IMR-90 (cell line): ENCODE data around the gene CYTH4. TPM values are rescaled to one million over a fixed set of nuclear protein-coding genes. Genes with fewer than 3 reads are reported as not detected.

Experiments used
- ATAC-seq: fragments of 200-7000 bp; cut with Tn5 transposase; 2 replicates; pipeline ENCODE4 v1.9.1; 2020; ENCODE audit warnings: low read depth, mild to moderate bottlenecking, moderate library complexity
- BruUV-seq: library from RNA; stranded (reverse); fragments of 400-500 nt; replicated peaks from 2 replicates; lab custom pipeline; 2021; lab: Mats Ljungman, UMichigan
- CTCF ChIA-PET: fragments of 300-600 bp; formaldehyde crosslinking; extraction: SDS; loops from one replicate; lab custom pipeline; 2021; ENCODE audit warnings: antibody characterized with exemption; lab: Yijun Ruan, JAX
- POLR2A ChIA-PET: fragments of 300-600 bp; sonication (Branson Sonifier 250); formaldehyde crosslinking; loops from one replicate; lab custom pipeline; 2022; ENCODE audit warnings: antibody characterized with exemption; ENCODE audit not compliant: unreplicated experiment; lab: Charles Lee
- DNase-seq: peaks from one replicate; pipeline ENCODE4 v3.0.0; 2013
- H2AFZ ChIP-seq: replicated peaks from 2 replicates; pipeline ENCODE3; 2013; ENCODE audit warnings: low read length, mild to moderate bottlenecking; ENCODE audit not compliant: poor library complexity
- H2AK5ac ChIP-seq: 2 replicates; pipeline ENCODE4 v1.6.1; 2013; ENCODE audit warnings: low read depth, low read length, inconsistent platforms
- H2AK9ac ChIP-seq: replicated peaks from 2 replicates; pipeline ENCODE3; 2013; ENCODE audit warnings: mild to moderate bottlenecking, low read depth, low read length, moderate library complexity; ENCODE audit not compliant: poor library complexity
- H2BK120ac ChIP-seq: 2 replicates; pipeline ENCODE4 v1.6.1; 2013; ENCODE audit warnings: low read depth, low read length, inconsistent platforms
- H2BK15ac ChIP-seq: 3 replicates; pipeline ENCODE4 v1.6.1; 2013; ENCODE audit warnings: low read depth, low read length, inconsistent platforms
- H2BK20ac ChIP-seq: 2 replicates; pipeline ENCODE4 v1.6.1; 2013; ENCODE audit warnings: low read depth, mild to moderate bottlenecking, inconsistent platforms, low read length, moderate library complexity
- H2BK5ac ChIP-seq: 2 replicates; pipeline ENCODE4 v1.6.1; 2013; ENCODE audit warnings: mild to moderate bottlenecking, low read depth, low read length, inconsistent platforms; ENCODE audit not compliant: poor library complexity, severe bottlenecking
- H3K14ac ChIP-seq: replicated peaks from 2 replicates; pipeline ENCODE4 v1.6.1; 2013; ENCODE audit warnings: low read depth, low read length, inconsistent platforms
- H3K18ac ChIP-seq: 2 replicates; pipeline ENCODE4 v1.6.1; 2013; ENCODE audit warnings: low read depth, low read length, control low read depth
- H3K23ac ChIP-seq: 2 replicates; pipeline ENCODE4 v1.6.1; 2013; ENCODE audit warnings: low read depth, low read length, inconsistent platforms
- H3K27ac ChIP-seq: 2 replicates; pipeline ENCODE4 v1.5.1; 2013; ENCODE audit warnings: mild to moderate bottlenecking, control low read depth, low read length; ENCODE audit not compliant: insufficient read depth
- H3K27me3 ChIP-seq: 2 replicates; pipeline ENCODE4 v1.6.1; 2013; ENCODE audit warnings: low read length; ENCODE audit not compliant: control insufficient read depth, insufficient read depth
- H3K36me3 ChIP-seq: 2 replicates; pipeline ENCODE4 v1.6.1; 2013; ENCODE audit warnings: low read length, mixed read lengths; ENCODE audit not compliant: control insufficient read depth, insufficient read depth
- H3K4ac ChIP-seq: 2 replicates; pipeline ENCODE4 v1.6.1; 2013; ENCODE audit warnings: low read depth, low read length, inconsistent platforms
- H3K4me1 ChIP-seq: 2 replicates; pipeline ENCODE4 v1.6.1; 2013; ENCODE audit warnings: low read length, mixed read lengths; ENCODE audit not compliant: control insufficient read depth, insufficient read depth
- H3K4me2 ChIP-seq: 2 replicates; pipeline ENCODE4 v1.6.1; 2013; ENCODE audit warnings: low read depth, mild to moderate bottlenecking, control low read depth, low read length, moderate library complexity
- H3K4me3 ChIP-seq: 2 replicates; pipeline ENCODE4 v1.5.1; 2013; ENCODE audit warnings: low read depth, mild to moderate bottlenecking, control low read depth, low read length, moderate library complexity; ENCODE audit not compliant: insufficient read depth
- H3K56ac ChIP-seq: 2 replicates; pipeline ENCODE4 v1.6.1; 2013; ENCODE audit warnings: low read length, inconsistent platforms; ENCODE audit not compliant: insufficient read depth; ENCODE audit errors: extremely low read depth
- H3K79me1 ChIP-seq, 2 experiments: 2 replicates each; pipeline ENCODE4 v1.6.1; 2013; ENCODE audit warnings: low read length in 2 of 2, inconsistent platforms in 1 of 2, low read depth in 1 of 2
- H3K9ac ChIP-seq: 2 replicates; pipeline ENCODE4 v1.6.1; 2013; ENCODE audit warnings: low read depth, low read length, control low read depth
- H3K9me1 ChIP-seq: 2 replicates; pipeline ENCODE4 v1.6.1; 2013; ENCODE audit warnings: low read length, inconsistent platforms; ENCODE audit not compliant: insufficient read depth
- H3K9me3 ChIP-seq: 2 replicates; pipeline ENCODE4 v1.6.1; 2013; ENCODE audit warnings: low read length; ENCODE audit not compliant: control insufficient read depth, insufficient read depth
- H4K20me1 ChIP-seq: 2 replicates; pipeline ENCODE4 v1.6.1; 2013; ENCODE audit warnings: low read length, inconsistent platforms; ENCODE audit not compliant: insufficient read depth
- H4K5ac ChIP-seq: 2 replicates; pipeline ENCODE4 v1.6.1; 2013; ENCODE audit warnings: mild to moderate bottlenecking, low read depth, low read length, control low read depth
- H4K8ac ChIP-seq, 2 experiments: 2 replicates each; pipeline ENCODE4 v1.6.1; 2013; ENCODE audit warnings: low read depth in 2 of 2, low read length in 2 of 2, control low read depth in 1 of 2, inconsistent platforms in 1 of 2
- H4K91ac ChIP-seq: 2 replicates; pipeline ENCODE4 v1.6.1; 2013; ENCODE audit warnings: low read depth, low read length, inconsistent platforms; ENCODE audit not compliant: insufficient read depth
- CEBPB ChIP-seq: IDR thresholded peaks from 2 replicates; pipeline ENCODE4 v1.6.1; 2012; ENCODE audit warnings: low read depth, low read length, improper control_type of control experiment
- CHD1 ChIP-seq: IDR thresholded peaks from 2 replicates; pipeline ENCODE4 v1.6.1; 2012; ENCODE audit warnings: low read depth, low read length, improper control_type of control experiment
- FOS ChIP-seq: fragments of 150-350 bp; IDR thresholded peaks from 2 replicates; pipeline ENCODE4 v1.6.1; 2016; ENCODE audit warnings: low read depth, low read length
- MAFK ChIP-seq: IDR thresholded peaks from 2 replicates; pipeline ENCODE4 v1.6.1; 2012; ENCODE audit warnings: low read depth, low read length, improper control_type of control experiment
- POLR2A ChIP-seq: IDR thresholded peaks from 2 replicates; pipeline ENCODE4 v1.6.1; 2012; ENCODE audit warnings: mild to moderate bottlenecking, low read depth, low read length
- USF2 ChIP-seq: fragments of 150-350 bp; IDR thresholded peaks from 2 replicates; pipeline ENCODE4 v1.6.1; 2017; ENCODE audit warnings: mild to moderate bottlenecking, antibody characterized with exemption, low read length, low read depth
- WGBS, 2 experiments: methylation state at CpG; one replicate each; pipeline versions ENCODE4 v1.1.5 to v1.1.7; 2013; ENCODE audit warnings: missing lambda C conversion rate in 2 of 2; ENCODE audit not compliant: insufficient read length in 1 of 2; ENCODE audit errors: extremely low coverage in 2 of 2; 5-methylcytosine and 5-hydroxymethylcytosine counted together
- dilution Hi-C: fragments of 300-500 bp; cut with HindIII; formaldehyde crosslinking; loops from one replicate; pipeline ENCODE4 v1.14.3; 2018; ENCODE audit warnings: low sequenced_read_pairs; ENCODE audit not compliant: unreplicated experiment
- in situ Hi-C: fragments of 300-500 bp; cut with MboI; formaldehyde crosslinking; loops from 3 replicates; pipeline ENCODE4 v1.14.3; 2019; ENCODE audit warnings: low sequenced_read_pairs, inconsistent platforms, mixed read lengths
- intact Hi-C: fragments of 100-400 bp; cut with micrococcal nuclease; formaldehyde crosslinking; loops from 2 replicates; pipeline ENCODE4 v1.10.0; 2022
- polyA plus RNA-seq, 3 experiments: library from polyadenylated mRNA; depleted of rRNA; stranded (reverse); fragments of >200 nt; gene quantifications; 2 replicates each; pipeline ENCODE4 v1.2.3, GENCODE V29; 2012; ENCODE audit warnings: low replicate concordance in 1 of 3
- total RNA-seq: library from RNA; depleted of rRNA; stranded (reverse); fragments of >200 nt; gene quantifications from 2 replicates; pipeline ENCODE4 v1.2.3, GENCODE V29; 2012

CYTH4 gene
- total and polyA plus RNA-seq, 2 of the 4 experiments (the other 2 are of a cell fraction) = 0.36 to 0.55 TPM

GRCh38 chr22:37354670-37355069 is 72.4 kb downstream of the CYTH4 start:
- in situ Hi-C loops (no loop called here), dilution Hi-C loops (no loop called here), intact Hi-C loops (no loop called here)
- Histone ChIP-seq H4K5ac (no peak overlapping the region), H3K4me1 (no peaks in the 10 kb centered on the region), H3K4me2 (no peak overlapping the region), H4K8ac (no peak overlapping the region), H2AK9ac (no peak overlapping the region), H3K18ac (no peak overlapping the region), H2AFZ (peak overlapping the region; percentile 37), H3K27ac (no peak overlapping the region), H3K9ac (no peak overlapping the region), H2BK5ac (no peak overlapping the region), H3K14ac (no peak overlapping the region), H2BK120ac (no peak overlapping the region), H2BK20ac (no peak overlapping the region), H4K91ac (no peak overlapping the region), H3K4ac (no peak overlapping the region; the same call in 1 of the 2 replicates), H3K79me1 (no peaks in the 10 kb centered on the region), H3K23ac (no peak overlapping the region), H3K36me3 (no peaks in the 10 kb centered on the region), H4K20me1 (no peaks in the 10 kb centered on the region), H2AK5ac (no peak overlapping the region), H2BK15ac (no peak overlapping the region), H3K4me3 (no peak overlapping the region), H3K9me1 (no peaks in the 10 kb centered on the region), H3K9me3 (no peaks in the 10 kb centered on the region), H3K56ac (no peak overlapping the region), H3K27me3 (peaks cover 13% of the 10 kb centered on the region)
- no TSS peak for BruUV-seq
- CTCF ChIA-PET = no interaction called here
- DNase-seq = no peak
- ATAC-seq = no peak
- no peak for TF ChIP-seq MAFK
- TF ChIP-seq FOS = no peak
- no peak for TF ChIP-seq USF2
- TF ChIP-seq CEBPB = no peak
- TF ChIP-seq POLR2A = no peak
- no peak for TF ChIP-seq CHD1
- POLR2A ChIA-PET = no interaction called here
- 81% methylated on average over 2 of the region's 5 CpGs; no CpG with 5 or more reads in 1 of the 2 experiments for WGBS, 2 experiments
